ENCODE data around the gene CCDC167.

The CCDC167 gene

DNA sequence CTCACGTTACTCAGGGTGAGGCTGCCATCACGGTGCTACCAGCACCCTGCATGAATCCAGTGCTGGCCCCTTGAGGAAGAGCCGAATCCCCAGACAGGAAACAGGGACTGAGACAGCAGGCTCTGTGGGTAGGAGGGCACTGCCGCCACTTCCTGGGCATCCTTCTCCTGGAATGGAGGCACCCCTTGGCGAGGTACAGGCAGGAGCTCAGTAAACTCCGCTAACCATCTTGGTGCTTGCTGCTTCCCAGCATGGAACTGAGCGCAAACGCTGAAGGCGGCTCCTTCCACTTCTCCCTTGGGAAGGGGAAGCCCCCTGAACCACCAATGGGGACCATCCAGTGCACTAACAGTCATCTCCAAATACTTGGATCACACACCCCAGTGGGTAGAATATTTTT, 13.5 kb upstream of the CCDC167 start:
- peaks cover 59% of the 10 kb centered on the region for H3K4me1 Mint-ChIP-seq
- no peak for DNase-seq
- H3K9me3 Mint-ChIP-seq: no peaks in the 10 kb centered on the region
- H3K4me3 Mint-ChIP-seq: peak overlapping the region; percentile 65
- no peaks in the 10 kb centered on the region for H3K36me3 Mint-ChIP-seq (ENCODE audit: low read depth)
- TF ChIP-seq CTCF (IDR thresholded peaks at IDR 0.05): no peak
- H3K27ac Mint-ChIP-seq: no peak overlapping the region
- peaks cover 67% of the 10 kb centered on the region for H3K27me3 Mint-ChIP-seq (ENCODE audit: low read depth, poor library complexity)

- TF ChIP-seq CTCF (IDR thresholded peaks at IDR 0.05): no peak
- H3K9me3 Mint-ChIP-seq: no peaks in the 10 kb centered on the region
- H3K36me3 Mint-ChIP-seq (ENCODE audit: low read depth): no peaks in the 10 kb centered on the region
- no peak overlapping the region for H3K27ac Mint-ChIP-seq
- H3K27me3 Mint-ChIP-seq (ENCODE audit: low read depth, poor library complexity): peaks cover 61% of the 10 kb centered on the region
- peak overlapping the region; percentile 65 for H3K4me3 Mint-ChIP-seq
- peak; percentile 37 for DNase-seq
- H3K4me1 Mint-ChIP-seq: peaks cover 59% of the 10 kb centered on the region
Measured at GRCh38 chr6:37512400-37513011, 12.8 kb upstream of the CCDC167 start.

GRCh38 chr6:37511910-37512399, 12.3 kb upstream of the CCDC167 start:
- peak; percentile 27 for DNase-seq
- Mint-ChIP-seq H3K4me3 (peak overlapping the region; percentile 65), H3K27me3 (ENCODE audit: low read depth, poor library complexity) (peaks cover 55% of the 10 kb centered on the region), H3K27ac (no peak overlapping the region), H3K4me1 (peaks cover 63% of the 10 kb centered on the region), H3K9me3 (no peaks in the 10 kb centered on the region), H3K36me3 (ENCODE audit: low read depth) (no peaks in the 10 kb centered on the region)
- no peak for TF ChIP-seq CTCF (IDR thresholded peaks at IDR 0.05)

DNA sequence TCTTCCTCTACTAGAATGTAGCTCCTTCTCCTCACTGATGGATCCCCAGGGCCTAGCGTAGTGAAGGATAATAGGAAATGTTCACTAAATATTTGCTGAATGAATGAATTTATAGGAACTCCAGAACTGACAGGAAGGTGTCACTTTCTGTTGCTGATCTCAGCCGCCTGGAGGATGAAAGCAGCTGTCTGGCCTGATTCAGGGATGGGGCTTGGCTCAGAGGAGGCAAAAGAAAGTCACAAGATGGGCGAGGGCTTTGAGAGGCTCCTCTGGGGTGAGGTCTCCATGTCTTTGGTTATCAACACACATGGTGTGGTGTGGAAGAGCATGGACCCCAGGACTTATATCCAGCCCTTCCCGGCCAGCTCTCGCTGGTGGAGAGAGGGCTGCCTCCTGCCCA, 11.5 kb upstream of the CCDC167 start:
- no peak for DNase-seq
- Mint-ChIP-seq H3K9me3 (no peaks in the 10 kb centered on the region), H3K4me1 (peaks cover 56% of the 10 kb centered on the region), H3K27ac (no peak overlapping the region), H3K4me3 (no peak overlapping the region), H3K36me3 (ENCODE audit: low read depth) (no peaks in the 10 kb centered on the region), H3K27me3 (ENCODE audit: low read depth, poor library complexity) (peaks cover 49% of the 10 kb centered on the region)
- TF ChIP-seq CTCF (IDR thresholded peaks at IDR 0.05): no peak

- Mint-ChIP-seq H3K4me1 (peaks cover 26% of the 10 kb centered on the region), H3K27me3 (ENCODE audit: low read depth, poor library complexity) (peaks cover 27% of the 10 kb centered on the region), H3K4me3 (no peak overlapping the region), H3K27ac (no peak overlapping the region), H3K36me3 (ENCODE audit: low read depth) (no peaks in the 10 kb centered on the region), H3K9me3 (no peaks in the 10 kb centered on the region)
- TF ChIP-seq CTCF (IDR thresholded peaks at IDR 0.05): no peak
- no peak for DNase-seq
Measured at GRCh38 chr6:37507690-37508421, 8.2 kb upstream of the CCDC167 start.

Data from nephron progenitor cell (in vitro differentiated cells).